Measurements from ENCODE around the gene CAPN1.
"Not testable (repeated sequence)": the region's sequence is repeated elsewhere in the genome, so short reads cannot be mapped to it uniquely, and the experiment has no call there.

CAPN1 gene

DNA sequence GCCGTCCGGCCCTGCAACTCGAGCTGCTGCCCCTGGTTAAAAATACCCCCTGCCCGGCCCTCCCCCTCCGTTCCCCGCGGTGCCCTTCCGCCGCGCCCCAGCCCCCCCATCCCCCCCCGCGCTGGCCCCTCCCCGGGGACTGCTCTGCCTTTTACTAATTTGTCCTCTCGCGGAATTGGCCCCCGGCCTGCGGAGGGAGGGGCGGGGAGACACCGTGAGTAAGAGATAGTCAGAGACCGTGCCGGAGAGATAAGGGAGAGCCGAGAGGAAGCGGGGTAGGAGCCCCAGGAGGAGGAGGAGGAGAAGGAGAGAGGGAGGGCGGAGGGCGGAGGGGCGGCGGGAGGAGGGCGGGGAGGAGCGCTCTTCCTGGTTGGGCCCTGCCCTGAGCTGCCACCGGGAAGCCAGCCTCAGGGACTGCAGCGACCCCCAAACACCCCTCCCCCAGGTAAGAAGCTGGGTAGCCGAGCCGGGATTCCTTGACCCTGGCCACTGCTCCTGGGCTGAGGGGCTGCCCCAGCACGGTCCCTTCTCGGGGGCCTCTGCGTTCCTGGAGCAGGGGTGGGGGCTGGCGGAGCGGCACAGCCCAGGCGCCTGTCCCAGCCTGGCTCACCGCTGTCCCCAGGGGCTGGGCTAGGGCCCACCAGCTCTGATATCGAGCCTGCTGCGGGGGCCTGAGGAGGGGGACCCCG is at the start of gene CAPN1:
Gene CAPN1, plus strand, starts transcription at position 360 of the 689 bp plus-strand sequence. CDS start 774 bp downstream, outside the sequence.
- DNase-seq (ENCODE audit: extremely low read depth in 1 of 2, low read depth in 1 of 2) = peak; percentile 52 to 82

DNA sequence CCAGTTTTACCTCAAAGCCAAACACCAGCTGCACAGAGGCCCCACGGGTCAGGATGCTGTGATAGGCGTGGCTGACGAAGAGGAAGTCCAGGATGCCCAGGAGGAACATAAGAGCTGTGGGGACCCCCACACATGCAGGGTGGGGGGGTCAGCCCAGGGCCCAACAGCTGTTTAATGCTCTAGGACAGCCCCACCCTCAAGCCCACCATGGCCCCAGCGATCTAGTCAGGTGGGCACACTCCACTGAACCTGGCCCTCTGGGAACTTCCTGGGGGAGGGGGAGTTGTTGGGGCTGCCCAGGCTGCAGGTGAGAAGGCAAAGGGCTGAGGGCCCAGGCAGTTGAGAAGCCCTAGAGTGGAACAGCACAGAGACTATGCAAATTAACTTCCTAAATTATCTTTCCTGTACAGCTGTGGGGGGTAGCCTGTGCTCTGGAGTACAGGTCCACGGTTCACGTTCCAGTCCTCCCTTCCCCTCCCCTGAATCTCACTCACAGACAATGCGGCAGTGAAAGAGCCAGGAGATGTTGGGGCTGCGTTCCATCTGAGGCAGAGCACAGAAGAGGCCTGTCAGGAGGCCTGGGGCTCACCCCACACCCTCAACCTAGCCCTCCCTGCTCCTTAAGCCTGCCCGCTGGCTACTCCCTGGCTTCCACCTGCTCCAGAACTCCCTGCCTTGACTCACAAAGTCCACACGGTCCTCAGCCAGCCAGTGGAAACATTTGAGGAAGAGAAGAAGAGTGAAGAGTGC is 49.3 kb upstream of the CAPN1 start:
- DNase-seq (ENCODE audit: extremely low read depth in 1 of 2, low read depth in 1 of 2) = no peak

DNA sequence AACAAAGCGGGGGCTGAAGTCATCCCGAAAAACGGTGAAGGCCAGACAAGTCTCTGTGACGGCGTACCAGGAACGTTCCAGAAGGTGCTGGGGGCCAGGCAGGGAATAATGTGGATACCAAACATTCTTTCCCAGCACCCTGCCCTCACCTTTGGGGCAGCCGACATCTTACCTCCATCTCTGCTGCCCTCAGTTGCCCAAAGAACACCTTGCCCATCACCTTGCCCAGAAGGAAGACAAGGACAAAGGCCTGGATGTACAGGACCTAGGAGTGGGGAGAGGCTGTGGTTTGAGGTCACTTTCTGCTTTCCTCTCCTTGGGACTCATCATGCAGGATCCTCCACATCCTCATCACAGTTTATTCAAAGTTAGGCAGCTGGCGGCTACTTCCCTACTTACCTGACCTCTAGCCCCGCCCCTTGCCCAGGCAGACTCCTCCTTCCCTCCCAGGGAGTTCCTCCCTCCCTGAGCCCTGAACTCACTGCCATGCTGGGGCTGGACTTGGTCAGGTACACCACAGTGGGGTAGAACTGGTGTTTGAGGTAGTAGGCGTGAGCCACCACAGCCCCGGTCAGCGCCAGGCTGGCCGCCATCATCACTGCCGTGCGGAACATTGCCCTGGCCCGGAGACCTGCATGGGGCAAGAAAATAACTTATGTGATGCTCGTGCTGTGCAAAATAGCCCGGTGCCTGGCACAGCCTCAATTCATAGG is 48.6 kb upstream of the CAPN1 start:
- DNase-seq (ENCODE audit: extremely low read depth in 1 of 2, low read depth in 1 of 2) = peak in 1 of 2 donors; percentile 62

DNA sequence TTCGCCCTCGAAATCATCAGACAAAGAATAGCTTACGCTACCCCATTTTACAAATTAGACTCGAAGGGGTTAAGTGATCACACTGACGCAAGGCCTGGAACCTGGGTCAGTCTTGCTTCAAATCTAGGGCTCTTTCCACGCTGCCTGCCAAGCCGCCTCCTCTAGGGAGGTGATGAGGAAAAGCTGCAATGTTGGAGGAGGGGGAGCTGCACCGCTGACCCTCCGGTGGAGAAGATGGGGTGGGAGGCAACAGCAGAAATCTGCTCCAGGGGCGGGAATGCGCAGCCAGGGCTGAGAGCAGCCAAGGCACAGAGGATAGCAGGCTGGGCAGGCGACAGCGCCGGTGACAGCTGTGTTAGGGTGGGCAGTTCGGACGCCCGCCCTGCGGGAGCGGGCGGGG is 48.0 kb upstream of the CAPN1 start:
- no peak for DNase-seq (ENCODE audit: extremely low read depth in 1 of 2, low read depth in 1 of 2)

DNA sequence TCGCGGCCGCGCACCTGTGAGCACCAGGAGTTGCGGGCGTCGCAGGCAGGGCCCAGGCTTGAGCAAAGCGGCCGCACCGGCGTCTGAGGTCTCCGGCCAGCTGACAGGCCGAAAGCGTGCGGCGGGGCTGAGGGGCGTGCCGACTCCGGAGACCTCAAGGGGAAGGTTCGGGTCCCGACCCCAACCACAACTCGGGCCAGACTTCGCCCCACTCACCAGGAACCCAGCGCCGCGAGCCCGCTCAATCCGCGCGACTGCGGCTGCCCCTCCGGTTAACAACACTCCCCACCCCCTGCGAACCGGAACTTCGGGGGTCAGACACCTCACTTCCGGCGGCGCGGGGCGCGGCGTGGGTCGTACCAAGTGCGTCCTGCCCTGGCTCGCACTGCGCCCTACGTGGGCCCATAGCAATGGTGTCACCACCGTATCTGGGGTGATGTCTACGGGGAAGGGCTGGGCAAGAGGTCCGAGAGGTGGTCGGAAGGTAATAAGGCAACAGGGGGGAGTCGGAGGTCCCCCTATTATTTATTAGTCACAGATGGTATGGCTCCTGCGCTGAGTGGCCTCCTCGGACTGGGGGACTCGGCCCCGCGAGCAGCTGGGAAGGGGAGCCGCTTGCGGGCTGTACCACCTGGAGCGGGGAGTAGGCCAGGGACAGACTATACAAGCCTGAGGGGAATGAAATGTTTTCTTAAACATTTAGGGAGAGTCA is 47.3 kb upstream of the CAPN1 start, which contains the start of gene SYVN1:
Gene SYVN1, minus strand, starts transcription at position 280 of the 712 bp plus-strand sequence. CDS start 918 bp downstream, outside the sequence.
- DNase-seq (ENCODE audit: extremely low read depth in 1 of 2, low read depth in 1 of 2) = peak; percentile 82

DNA sequence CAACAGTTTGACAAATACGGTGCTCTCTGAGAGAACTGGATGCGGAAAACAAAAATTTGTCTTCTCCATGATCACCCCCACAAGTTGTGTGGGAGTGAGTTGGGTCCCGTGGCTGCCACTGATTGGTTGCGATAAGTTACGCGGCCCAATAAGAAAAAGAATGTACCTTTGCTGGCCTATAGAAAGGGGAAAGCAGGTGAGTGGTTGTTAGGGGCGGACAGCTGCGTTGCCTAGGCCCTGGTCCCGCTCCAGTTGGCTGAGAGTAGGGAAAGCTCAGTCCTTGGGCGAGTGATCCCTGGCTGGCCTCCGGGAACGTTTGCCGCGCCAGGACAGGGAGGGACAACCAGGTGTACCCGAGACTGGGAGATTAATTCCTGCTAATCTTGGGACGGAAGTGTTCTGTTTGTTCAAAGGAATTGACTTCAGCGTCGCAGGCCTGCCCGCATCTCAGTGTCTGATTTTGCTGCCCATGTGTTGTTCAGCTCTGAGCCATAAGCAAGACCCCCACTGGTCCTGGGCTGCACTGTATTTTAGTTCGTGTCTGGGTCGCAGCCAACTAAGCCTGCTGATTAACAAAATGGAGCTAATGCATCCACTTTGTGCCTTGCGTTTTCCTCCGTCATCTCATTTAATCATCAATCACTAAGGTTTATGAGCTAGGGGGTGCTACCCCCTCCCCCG is 46.6 kb upstream of the CAPN1 start:
- DNase-seq (ENCODE audit: extremely low read depth in 1 of 2, low read depth in 1 of 2) = peak in 1 of 2 donors; percentile 78

DNA sequence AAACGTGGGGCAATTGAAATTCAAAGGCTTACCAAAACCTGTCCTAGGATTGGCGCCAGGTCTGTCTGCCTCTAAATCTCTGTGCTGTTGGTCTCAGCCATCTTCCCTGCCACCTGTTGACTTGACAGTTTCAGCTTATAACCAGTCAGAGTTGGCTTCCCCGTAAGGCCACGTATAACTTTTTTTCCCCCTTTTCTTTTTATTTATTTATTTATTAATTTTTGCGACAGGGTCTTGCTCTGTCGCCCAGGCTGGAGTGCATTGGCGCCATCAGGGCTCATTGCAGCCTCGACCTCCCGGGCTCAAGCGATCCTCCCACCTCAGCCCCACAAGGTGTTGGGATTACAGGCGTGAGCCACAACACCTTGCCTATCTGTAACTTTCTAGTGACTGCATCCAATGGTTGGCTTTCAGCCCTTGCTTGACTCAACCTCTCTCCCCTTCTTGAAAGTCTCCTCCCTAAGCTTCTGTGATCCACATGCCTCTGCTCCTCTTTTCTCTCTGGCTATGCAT is 46.0 kb upstream of the CAPN1 start:
- no peak for DNase-seq (ENCODE audit: extremely low read depth in 1 of 2, low read depth in 1 of 2)

DNA sequence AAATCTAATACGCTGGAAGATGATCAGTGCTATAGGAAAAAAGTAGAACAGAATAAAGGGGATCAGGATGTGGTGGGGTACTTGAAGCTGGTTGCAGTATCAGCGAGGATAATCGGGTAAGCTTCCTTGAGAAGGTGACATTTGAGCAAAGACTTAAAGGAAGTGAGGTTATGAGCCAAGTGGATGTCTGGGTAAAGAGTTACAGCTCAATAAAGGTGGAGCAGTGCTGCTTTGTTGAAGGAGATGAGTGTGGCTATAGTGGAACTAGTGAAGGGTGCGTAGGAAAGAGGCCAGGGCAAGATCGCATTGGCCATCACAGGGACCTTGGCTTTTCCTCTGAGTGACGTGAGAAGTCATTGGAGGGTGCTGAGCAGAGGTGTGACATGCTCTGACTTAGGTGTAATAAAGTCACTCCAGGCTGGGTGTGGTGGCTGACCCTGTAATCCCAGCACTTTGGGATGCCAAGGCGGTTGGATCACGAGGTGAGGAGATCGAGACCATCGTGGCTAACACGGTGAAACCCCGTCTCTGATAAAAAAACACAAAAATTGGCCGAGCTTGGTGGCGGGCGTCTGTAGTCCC is 45.1 kb upstream of the CAPN1 start:
- DNase-seq (ENCODE audit: extremely low read depth in 1 of 2, low read depth in 1 of 2) = no peak

DNA sequence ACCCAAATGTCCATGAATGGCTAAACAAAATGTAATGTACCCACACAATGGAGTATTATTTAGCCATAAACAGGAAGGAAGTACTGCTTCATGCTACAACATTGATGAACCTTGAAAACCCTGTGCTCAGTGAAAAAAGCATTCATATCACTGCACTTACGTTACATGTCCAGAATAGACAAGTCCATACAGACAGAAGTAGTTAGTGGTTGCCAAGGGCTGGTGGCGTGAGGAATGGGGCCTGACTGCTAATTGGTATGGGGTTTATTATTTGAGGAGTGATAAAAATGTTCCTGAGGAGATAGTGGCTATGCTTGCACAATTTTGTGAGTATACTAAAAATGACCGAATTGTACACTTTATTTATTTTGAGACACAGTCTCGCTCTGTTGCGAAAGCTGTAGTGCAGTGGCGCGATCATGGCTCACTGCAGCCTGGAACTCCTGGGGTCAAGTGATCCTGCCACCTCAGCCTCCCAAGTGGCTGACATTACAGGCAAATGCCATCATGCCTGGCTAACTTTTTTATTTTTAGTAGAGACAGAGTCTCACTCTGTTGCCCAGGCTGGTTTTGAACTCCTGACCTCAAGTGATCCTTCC is 39.7 kb upstream of the CAPN1 start:
- DNase-seq (ENCODE audit: extremely low read depth in 1 of 2, low read depth in 1 of 2) = no peak

DNA sequence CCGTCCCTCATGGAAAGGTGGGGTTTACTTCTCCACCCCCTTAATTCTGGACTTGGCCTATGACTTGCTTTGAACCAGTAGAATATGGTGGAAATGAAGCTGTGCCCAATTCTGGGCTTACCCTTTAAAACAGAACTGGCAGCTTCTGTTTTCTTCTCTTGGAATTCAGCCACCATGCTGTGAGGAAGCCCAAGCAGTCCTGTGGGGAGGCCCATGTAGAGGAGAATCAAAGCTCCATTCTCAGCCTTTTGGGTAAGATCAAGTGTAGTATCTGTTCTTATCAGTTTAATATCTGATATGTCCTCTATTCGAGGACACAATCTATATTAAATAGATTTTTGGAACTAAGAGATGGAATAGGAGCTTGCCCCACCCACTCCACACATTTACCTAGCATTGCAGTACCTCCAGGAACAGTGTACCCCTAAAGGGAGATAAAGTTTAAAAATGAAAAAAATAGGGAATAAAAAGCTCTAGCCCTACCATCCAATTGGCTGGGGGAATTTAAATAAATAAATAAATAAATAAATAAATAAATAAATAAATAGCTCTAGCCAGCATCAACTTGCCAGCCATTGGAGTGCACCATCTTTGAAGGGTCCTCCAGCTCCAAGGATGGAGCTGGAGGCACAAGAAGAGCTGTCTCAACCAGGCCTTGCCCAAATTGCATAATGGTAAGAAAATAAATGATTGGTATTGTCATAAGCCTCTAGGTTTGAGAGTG is 34.2 kb upstream of the CAPN1 start:
- DNase-seq (ENCODE audit: extremely low read depth in 1 of 2, low read depth in 1 of 2) = no peak

DNA sequence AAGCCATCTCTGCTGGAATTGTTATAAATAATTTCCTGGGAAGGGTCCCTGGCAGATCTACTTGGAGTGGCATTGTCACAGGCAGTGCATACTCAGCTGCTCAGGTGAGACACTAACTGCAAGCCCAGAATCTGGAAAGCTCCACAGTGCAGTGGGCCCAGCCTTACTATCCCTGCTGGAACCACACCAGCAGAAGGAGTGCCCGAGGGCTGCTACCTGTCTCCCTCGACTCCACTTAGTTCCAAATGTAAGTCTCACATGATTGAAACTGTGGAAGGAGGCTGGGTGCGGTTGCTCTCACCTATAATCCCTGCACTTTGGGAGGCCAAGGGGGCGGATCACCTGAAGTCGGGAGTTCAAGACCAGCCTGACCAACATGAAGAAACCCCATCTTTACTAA is 33.1 kb upstream of the CAPN1 start:
- DNase-seq (ENCODE audit: extremely low read depth in 1 of 2, low read depth in 1 of 2) = no peak

DNA sequence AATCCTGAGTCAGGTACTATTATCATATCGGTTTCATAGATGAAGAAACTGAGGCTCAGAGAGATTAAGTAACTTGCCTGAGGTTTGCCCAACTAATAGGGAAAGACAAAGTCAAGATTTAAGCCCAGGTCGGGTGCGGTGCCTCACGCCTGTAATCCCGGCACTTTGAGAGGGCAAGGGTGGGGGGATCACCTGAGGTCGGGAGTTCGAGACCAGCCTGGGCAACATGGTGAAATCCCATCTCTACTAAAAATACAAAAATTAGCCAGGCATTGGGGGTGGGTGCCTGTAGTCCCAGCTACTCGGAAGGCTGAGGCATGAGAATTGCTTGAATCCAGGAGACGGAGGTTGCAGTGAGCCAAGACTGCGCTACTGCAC is 31.6 kb upstream of the CAPN1 start:
- not testable (repeated sequence) for DNase-seq (ENCODE audit: extremely low read depth in 1 of 2, low read depth in 1 of 2)

DNA sequence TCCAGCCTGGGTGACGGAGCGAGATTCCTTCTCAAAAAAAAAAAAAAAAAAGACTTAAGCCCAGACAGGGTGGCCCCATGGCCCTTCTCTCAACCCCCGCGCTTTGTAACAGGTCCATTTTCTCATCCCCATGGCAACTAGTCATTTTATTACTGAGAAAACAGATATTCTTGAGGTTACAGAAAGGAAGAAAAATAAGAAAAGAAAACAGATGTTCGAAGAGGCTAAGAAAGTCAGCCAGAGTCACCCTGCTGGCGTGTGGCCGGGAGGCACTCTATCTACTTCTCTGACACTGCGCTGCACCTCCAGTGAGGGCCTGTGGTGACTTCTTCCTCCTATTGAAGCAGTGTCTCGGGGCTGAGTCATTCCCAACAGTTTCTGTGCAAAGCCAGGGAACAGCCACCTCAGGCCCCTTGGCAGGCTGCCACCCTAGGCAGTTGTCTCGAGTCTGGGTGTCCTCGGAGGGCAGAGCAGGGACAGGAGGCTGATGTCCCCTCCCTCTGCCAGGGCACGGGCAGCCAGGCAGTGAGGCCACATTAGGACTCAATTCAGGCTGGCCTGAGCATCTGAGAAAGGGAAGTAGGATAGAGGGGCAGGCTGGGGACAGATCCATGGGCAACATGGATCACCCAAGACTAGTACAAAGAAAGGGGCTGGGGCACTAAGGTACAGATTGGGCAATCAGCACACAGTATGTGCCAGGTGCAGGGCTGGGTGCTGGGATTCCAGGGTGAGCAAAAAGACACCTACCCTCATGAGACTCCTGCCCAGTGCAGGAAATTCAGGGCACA is 31.0 kb upstream of the CAPN1 start:
- peak in 1 of 2 donors; percentile 47 for DNase-seq (ENCODE audit: extremely low read depth in 1 of 2, low read depth in 1 of 2)

DNA sequence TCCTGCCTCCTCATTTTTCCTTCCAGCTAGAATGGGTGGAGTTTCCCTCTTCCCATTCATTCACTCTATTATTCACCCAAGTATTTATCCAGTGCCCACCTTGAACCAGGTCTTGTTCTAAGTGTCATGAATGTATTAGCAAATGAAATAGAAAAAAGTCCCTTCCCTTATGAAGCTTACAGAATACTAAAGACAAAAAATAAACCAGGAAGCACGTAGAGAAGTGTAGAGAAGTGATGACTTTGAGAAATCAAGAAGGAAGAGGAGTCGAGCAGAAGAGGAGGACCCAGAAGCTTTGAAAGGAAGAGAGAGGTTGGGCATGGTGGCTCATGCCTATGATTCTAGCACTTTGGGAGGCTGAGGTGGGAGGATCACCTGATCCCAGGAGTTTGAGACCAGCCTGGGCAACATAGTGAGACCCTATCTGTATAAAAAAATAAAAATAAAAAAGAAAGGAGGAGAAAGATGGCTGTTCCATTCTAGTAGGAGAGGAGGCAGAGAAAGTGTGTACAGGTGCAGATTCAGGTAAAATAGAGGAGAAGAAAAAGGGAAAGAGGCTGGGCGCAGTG is 30.3 kb upstream of the CAPN1 start:
- no peak for DNase-seq (ENCODE audit: extremely low read depth in 1 of 2, low read depth in 1 of 2)

DNA sequence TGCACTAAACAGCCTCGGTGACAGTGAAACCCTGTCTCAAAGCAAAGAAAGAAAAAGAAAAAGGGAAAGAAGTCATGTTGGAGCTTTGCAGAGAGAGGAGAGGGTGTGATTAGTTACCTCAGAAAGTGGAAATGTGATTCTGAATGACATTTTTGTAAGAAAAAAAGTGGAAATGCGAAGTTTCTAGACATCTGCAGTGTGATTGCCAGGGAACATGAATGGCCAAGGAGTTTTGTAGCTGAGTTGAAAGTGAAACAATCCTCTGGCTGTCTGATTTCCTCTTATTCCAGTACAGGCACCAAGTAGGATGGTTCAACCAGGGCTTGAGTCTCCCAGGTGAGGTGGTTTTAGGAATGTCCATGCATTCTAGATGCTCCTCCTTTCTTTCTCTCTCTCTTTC is 29.6 kb upstream of the CAPN1 start:
- DNase-seq (ENCODE audit: extremely low read depth in 1 of 2, low read depth in 1 of 2) = no peak

DNA sequence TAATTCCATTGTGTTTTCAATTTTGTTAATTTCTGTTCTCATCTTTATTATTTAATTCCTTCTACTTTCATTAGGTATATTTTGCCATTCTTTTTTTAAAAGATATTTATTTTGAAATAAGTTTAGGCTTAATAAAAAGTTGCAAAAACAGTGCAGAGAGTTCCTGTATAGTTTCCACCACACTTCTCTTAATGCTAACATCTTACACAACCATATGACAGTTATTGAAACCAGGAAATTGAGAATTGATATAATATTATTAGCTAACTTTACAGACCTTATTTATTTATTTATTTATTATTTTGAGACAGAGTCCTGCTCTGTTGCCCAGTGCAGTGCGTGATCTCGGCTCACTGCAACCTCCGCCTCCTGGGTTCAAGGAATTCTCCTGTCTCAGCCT is 25.5 kb upstream of the CAPN1 start:
- DNase-seq (ENCODE audit: extremely low read depth in 1 of 2, low read depth in 1 of 2) = no peak

DNA sequence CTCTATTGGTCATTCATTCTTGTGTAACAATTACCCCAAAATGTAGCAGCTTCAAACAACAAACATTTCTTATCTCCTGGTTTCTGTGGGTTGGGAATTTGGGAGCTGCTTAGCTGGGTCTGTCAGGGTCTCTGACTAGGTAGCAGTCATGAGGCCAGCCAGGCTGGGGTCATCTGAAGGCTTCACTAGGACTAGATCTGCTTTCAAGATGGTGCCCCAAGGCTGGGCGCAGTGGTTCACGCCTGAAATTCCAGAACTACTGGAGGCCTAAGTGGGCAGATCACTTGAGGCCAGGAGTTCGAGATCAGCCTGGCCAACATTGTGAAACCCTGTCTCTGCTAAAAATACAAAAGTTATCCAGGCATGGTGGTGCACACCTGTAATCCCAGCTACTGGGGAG is 24.8 kb upstream of the CAPN1 start:
- DNase-seq (ENCODE audit: extremely low read depth in 1 of 2, low read depth in 1 of 2) = no peak

DNA sequence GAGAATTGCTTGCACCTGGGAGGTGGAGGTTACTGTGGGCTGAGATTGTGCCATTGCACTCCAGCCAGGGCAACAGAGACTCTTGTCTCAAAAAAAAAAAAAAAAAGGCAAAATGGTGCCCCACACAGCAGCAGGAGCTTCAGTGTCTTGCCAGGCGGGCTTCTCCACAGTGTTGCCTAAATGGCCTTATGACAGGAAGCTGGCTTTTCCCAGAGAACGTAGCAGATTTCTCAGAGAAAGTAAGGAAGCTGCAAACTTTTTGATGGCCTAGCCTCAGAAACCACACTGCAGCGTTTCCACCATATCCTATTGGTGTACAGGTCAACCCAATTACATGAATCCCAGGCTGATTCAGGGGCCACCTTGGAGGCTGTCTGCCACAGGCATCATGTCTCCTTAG is 24.4 kb upstream of the CAPN1 start:
- DNase-seq (ENCODE audit: extremely low read depth in 1 of 2, low read depth in 1 of 2) = no peak

All from stimulated activated CD8-positive, alpha-beta memory T cell treated with anti-CD3 and anti-CD28 coated beads, Interleukin-7, amount 100 ng/mL, for 48 hours (primary cell).